ENCODE results near the gene IL9.

- TF ChIP-seq CTCF (optimal IDR thresholded peaks at IDR 0.05 in 1 of 3, IDR thresholded peaks at IDR 0.05 in 1 of 3, conservative IDR thresholded peaks at IDR 0.05 in 1 of 3; ENCODE audit: extremely low read depth in 1 of 3, insufficient read depth in 2 of 3, low read length in 3 of 3) (no peak), EZH2 (IDR thresholded peaks at IDR 0.05; ENCODE audit: low read length) (no peak)
Measured at GRCh38 chr5:135847976-135848375, 47.7 kb downstream of the IL9 start.
